HG03469 (cell line): Measurements from ENCODE around the gene CSMD2.
"Not testable (repeated sequence)": the region's sequence is repeated elsewhere in the genome, so short reads cannot be mapped to it uniquely, and the experiment has no call there.

Experiments used
- ATAC-seq: cut with Tn5 transposase; IDR thresholded peaks from one replicate; pipeline ENCODE4 v1.9.1; 2021; ENCODE audit warnings: mild to moderate bottlenecking, moderate library complexity, moderate number of reproducible peaks; ENCODE audit not compliant: unreplicated experiment

Gene CSMD2

DNA sequence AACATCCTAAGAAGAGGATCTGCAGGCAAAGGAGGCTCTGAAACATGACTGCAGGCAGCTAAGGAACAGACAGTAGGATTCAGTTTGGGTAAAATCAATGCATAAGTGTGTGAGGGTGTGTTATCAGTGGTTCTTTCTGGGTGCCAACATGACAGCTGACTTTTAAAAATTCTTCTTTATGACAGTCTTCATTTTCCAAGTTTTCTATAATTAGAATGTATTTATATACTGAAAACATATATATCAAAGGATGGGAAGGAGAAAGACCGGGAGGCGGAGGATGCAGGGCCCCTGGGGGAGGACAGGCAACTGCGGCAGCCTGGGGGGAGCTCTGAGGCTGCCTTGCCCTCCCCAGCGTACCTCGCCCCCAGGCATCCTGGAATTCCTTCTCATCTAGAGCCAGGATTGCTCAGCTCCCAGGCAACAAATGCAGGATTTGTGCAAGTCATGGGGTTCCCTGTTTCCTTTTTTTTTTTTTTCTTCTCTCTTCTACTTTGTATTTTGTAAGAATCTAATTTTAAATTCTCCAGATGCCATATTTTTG is 104.8 kb downstream of the CSMD2 start:
- no peak for ATAC-seq

DNA sequence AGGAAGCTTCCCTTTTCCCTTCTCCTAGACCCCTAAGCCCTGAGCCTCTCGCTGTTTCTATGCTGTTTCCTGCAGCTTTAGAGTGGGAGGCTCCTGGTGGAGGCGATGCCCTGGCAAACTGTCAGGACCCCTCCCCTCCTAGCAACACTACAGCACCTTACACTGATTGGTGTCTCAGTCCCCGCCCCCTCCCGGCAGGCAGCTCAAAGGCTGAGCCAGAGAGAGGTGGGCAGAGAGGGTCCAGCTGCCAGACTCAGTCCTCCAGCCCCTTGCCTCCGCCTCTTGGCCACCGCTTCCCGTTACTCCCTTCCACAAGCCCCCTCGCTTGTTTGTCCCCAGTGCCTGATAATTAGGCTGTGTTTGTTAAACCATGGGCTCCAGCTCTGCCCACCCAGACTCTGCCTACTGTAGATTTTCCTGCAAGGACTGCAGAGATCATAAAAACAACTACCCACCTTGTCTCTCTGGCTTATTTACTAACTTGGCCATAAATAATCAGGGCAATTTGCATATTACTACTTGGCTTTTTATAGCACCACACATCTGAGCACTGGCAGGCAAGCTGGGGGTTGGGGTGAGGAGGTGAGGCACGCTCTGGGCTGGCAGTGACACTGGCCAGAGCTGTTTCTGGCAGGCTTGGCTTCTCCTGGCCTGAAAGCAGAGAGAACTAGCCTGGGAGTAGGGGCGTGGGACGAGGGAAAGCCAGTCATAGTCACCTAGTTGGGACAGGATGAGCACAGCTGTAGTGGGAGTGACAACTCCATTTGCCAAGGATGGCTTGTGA is 107.5 kb downstream of the CSMD2 start:
- no peak for ATAC-seq

DNA sequence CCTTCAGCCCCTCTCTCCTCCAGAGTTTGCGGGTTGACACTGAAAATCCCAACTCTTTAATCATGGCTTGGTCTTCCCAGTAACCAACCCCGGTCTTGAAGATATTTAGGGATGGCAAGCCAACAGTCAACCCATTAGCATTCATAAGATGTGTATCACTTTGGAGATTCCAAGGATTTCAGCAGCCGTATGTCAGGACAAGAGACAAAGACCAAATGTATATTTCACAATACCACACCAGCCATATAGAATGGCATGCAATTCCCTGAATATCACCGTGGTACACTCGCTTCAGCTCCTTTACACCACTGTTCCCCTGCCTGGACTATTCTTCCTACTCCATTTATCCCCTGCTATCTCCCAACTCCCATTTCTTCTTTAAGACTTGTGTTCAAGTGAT is 109.2 kb downstream of the CSMD2 start:
- no peak for ATAC-seq

DNA sequence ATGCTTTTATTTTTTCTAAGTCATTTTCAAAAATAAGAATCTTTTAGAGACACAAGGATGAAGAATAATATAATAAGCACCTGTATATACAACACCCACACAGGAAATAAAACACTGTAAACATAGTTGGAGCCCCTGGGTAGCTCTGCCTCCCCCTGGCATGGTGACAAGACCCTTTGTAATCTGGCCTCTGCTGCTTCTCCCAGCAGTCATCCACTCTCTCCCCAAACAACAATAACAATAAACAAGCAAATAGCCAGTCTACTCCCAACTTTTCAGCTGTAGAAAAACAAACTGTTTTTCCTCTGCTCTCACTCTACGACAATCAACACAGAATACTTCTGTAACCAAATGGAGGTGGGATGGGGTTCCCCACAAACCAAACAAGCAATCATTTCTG is 110.1 kb downstream of the CSMD2 start:
- no peak for ATAC-seq

DNA sequence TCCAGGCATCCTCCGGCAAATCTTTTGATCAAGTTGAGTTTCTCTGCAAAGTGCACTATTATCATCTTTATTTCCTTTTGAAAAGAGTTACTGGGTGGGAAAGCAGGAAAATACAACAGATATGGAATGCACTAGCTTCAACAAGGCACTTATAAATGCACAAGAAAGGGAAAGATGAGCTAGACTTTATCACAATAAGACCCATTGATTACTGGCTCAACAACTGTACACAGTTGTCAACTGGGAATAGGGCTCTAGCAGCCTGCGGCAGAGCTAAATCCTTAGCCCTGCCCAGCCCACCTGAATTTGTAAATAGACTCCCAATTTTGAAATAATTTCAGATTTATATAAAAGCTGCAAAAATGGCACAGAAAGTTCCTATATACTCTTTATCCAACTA is 111.4 kb downstream of the CSMD2 start:
- ATAC-seq: no peak

GRCh38 chr1:34052565-34052964 is 112.5 kb downstream of the CSMD2 start:
- ATAC-seq: no peak

- ATAC-seq: no peak
Observed at GRCh38 chr1:34050709-34051485, 114.1 kb downstream of the CSMD2 start.

DNA sequence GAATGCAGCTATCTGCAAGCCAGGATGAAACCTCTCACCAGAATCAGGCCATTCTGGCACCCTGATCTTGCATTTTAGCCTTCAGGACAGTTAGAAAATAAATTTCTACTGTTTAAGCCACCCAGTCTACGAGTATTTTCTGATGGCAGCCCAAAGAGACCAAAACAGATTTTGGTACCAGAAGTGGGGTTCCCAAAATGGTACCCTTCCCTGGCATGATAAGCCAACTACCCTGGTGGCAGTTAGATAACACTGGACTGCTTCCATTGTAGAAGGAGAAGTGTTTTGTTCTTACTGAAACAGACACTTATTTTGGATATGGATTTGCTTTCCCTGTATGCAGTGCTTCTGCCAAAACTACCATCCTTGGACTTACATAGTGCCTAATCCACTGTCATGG is 115.0 kb downstream of the CSMD2 start:
- no peak for ATAC-seq

DNA sequence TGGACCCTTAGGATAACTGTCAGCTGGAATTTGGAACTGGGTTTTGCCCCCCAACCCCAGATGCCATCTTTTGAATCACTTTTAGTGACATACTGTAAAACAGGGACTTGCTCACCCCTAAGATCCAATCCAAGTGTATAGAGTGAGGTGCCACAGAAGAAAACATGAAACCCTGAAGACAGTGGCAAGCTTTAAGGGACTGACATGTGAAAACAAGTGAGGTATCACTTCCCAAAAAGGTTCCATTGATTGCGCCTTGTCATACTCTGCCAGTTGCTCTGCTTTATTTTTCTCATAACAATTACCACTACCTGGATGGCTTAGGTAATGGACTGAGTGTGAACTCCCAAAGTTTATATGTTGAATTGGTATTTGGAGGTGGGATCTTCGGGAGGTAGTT is 115.6 kb downstream of the CSMD2 start:
- ATAC-seq: no peak

DNA sequence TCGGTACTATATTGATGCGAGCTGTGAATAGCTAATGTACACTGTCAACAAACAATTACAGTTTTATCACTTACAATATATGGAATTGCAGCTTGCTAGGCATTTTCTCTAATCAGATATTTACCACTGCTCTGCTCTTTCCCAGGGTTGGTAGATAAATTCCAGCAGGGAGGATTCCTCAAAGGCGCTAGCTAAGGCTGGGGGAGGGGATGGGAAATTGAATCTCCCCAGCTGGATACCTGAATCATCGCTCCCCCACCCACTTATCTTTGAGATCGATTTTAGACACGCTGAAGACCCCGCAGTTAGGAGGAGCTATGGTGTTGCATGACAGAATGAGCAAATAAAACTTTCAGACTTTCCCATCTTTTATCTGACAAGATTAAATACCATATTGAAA is 127.2 kb downstream of the CSMD2 start:
- no peak for ATAC-seq

GRCh38 chr1:34037109-34037508 is 127.9 kb downstream of the CSMD2 start:
- ATAC-seq: no peak

DNA sequence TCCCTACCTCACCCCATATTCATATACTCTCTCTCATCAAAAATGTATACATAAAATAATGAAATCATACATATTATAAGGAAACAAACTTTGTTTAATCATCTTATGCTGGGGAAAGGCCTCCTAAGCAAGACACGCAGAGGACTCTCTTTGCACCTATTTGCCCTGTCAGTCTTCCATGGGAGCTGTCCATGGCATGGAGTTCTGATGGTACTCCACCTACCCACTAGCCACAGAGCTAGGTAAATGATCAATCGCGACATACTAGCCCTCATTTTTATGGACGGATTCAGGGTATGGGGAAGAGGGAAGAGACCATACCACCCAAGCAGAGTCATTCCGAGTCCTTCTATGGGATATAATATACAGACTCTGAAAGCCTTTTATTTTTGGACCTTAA is 131.0 kb downstream of the CSMD2 start:
- ATAC-seq: no peak

DNA sequence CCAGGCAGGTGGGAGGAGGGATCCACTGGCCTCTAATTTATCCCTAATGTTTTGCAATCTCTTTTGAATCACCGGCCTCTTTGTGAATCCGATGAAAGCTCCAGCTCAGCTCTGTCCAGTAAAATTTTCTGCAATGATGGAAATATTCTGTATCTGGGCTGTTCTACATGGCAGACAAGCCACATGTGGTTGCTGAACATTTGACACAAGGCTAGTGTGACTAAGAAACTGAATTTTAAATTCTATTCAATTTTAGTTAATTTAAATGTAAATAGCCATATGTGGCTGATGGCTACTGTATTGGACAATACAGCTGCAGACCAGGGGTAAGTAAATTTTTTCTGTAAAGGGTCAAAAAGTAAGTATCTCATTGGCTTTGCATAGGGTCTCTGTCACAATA is 135.1 kb downstream of the CSMD2 start:
- ATAC-seq: no peak

- no peak for ATAC-seq
Observed at GRCh38 chr1:34029515-34029914, 135.5 kb downstream of the CSMD2 start.

GRCh38 chr1:34028381-34029055 is 136.5 kb downstream of the CSMD2 start:
- no peak for ATAC-seq

GRCh38 chr1:34025675-34026074 is 139.4 kb downstream of the CSMD2 start:
- ATAC-seq: no peak

- ATAC-seq: no peak
Observed at GRCh38 chr1:34024485-34024884, 140.5 kb downstream of the CSMD2 start.

DNA sequence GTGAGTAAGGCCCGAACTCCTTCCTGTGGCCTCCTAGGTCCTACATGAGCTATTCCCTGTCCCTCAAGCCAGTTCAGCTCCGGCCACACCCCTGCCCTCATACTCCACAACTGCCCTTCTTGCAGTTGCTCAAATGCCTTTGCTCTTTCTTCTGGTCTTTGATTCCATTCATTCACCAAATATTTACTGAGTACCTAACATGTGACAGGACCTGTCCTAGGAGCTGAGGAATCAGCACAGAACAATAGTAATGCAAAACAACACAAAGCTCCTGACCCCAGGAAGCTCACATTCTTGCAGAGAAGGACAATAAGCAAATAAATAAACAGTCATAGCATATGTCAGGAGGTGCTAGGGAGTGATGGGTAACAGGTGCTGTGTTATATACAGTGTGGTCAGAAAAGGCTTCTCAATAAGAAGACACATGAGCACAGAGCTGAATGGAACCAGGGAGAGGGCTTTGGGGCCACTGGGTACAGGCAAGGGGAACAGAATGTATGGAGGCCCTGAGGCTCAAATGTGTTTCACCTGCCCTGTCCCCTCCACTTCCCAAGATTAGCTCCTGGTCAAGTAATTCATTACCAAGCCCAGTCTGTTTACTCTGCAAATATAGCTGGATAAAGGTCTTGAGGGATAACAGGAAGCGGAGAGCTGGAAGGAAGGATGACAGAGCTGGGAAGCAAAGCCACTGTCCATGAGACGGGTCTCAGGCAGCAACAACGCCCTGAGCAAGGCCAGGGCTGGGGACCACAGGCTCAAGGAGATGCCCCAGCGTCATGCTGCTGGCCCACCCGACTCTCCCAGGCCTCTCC is 145.1 kb downstream of the CSMD2 start:
- ATAC-seq: no peak

DNA sequence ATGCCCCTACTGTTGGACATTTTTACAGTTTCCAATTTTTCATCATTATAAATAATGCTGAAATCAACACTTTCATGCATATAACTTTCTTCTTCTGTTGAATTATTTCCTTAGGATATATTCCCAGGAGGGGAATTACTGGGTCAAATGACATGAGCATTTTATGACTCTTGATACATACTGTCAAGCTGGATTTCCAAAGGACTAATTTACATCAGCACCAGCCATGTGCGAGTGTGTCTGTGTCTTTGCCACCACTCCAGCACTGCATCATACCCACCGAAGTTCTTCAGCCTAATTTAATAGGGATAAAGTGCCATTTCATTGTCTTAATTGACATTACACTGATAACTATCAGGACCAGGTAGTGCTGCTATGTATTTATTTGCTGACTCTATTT is 146.7 kb downstream of the CSMD2 start:
- ATAC-seq: no peak

- not testable (repeated sequence) for ATAC-seq
Observed at GRCh38 chr1:34016281-34016680, 148.7 kb downstream of the CSMD2 start.
